ENCODE data around the gene TMEM255A. TPM values are rescaled to one million over a fixed set of nuclear protein-coding genes. Genes with fewer than 3 reads are reported as not detected.

The TMEM255A gene
- polyA plus RNA-seq, 5 donors = 1.0 to 2.3 (median 1.3) TPM

GRCh38 chrX:120270567-120270966 is 40.7 kb downstream of the TMEM255A start:
- DNase-seq = no peak

GRCh38 chrX:120269373-120270035 is 41.8 kb downstream of the TMEM255A start:
- peak; percentile 16 to 18 for DNase-seq

DNA sequence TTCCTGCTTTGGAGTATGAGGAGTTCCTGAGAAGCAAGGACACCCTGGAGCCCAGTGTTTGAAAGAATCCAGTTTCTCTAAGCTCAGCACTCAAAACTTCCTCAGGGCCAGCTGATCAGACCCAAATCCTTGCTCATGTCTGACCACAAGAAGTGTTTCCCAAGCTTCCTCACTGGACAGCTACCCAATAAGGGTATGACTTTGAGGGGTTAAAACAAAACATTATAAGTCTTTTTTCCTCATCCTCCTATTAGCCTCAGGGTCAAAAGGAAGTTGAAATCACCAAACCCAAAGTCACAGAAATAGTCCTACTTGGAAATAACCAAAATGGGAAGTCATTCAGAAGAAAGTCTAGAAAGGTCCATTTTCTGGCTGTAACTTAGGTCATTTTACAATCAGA is 46.9 kb downstream of the TMEM255A start:
- no peak for DNase-seq

- DNase-seq = no peak
These were observed 48.2 kb downstream of the TMEM255A start for GRCh38 chrX:120262859-120263708.

DNA sequence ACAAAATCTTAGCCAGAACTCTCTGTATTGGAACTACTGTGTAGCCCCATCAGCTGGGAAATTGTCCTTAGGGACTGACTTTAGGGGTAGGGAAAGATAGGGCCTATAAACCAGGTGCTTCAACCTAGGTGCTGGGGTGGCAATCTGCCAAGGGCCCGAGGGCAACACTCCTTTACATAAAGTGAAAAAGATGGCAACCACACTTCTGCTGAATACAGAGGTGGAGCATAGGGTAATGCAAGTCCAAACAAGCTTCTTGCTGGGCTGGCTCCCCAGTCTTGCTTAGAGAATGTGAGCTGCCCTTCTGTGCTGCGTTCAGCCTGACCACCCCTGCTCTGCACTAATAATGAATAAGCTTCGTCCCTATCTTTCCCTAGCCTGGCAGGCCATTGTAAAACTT is 50.9 kb downstream of the TMEM255A start:
- DNase-seq = no peak

DNA sequence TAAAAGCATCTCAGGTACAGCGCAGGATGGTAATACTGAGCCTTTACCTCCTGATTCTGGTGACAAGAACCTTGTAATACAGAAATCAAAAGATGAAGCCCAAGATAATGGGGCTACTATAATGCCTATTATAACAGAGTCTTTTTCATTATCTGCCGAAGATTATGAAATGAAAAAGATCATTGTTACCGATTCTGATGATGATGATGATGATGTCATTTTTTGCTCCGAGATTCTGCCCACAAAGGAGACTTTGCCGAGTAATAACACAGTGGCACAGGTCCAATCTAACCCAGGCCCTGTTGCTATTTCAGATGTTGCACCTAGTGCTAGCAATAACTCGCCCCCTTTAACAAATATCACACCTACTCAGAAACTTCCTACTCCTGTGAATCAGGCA is 57.5 kb downstream of the TMEM255A start:
- DNase-seq = no peak

- peak in 1 of 2 donors; percentile 21 for DNase-seq
These were observed 59.7 kb downstream of the TMEM255A start for GRCh38 chrX:120251471-120252011.

DNA sequence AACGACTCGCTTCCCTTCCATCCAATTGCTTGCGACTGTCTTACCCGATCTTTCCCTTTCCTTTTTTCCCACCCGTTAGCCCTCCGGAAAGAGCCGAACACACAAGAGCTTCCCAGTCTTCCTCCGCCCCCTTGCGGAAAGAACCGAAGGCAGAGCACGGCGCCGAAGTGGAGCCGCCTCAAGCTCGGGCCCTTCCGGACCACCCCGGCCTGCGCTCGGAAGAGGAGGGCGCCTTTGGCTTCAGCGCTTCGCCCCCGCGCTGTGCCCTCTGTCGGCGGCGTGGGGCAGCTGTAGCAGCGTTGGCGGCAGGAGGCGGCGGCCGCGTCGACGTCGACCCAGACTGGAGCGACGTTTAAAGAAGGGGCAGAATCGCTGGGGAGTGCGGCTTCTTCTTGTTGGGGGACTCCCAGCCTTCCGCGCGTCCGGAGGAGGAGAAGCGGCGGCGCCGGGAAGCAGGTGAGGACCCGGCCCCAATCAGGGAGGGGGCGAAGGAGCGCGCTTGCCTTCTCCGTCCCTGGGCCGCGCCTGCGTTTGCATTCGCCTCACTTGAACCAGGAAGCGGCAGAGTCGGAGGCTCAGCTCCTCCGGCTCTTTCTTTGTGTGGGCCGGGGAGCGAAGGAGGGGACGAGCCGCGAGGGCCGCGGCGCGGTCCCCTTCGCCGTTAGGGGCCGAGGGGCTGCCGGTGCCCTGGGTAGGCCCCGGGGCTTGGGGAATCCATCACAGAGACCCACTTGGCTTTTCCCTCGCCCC is 60.6 kb downstream of the TMEM255A start, which contains the start of gene ZBTB33:
Gene ZBTB33, plus strand, starts transcription at position 291 of the 750 bp plus-strand sequence. CDS start 2,604 bp downstream, outside the sequence.
- peak; percentile 90 to 91 for DNase-seq

- DNase-seq = peak; percentile 72 to 76
These were observed 66.3 kb downstream of the TMEM255A start for GRCh38 chrX:120244735-120245498.

GRCh38 chrX:120244395-120244734 is 66.9 kb downstream of the TMEM255A start:
- no peak for DNase-seq

- no peak for DNase-seq
These were observed 68.4 kb downstream of the TMEM255A start for GRCh38 chrX:120242813-120243212.

- no peak for DNase-seq
These were observed 72.3 kb downstream of the TMEM255A start for GRCh38 chrX:120238933-120239332.

DNA sequence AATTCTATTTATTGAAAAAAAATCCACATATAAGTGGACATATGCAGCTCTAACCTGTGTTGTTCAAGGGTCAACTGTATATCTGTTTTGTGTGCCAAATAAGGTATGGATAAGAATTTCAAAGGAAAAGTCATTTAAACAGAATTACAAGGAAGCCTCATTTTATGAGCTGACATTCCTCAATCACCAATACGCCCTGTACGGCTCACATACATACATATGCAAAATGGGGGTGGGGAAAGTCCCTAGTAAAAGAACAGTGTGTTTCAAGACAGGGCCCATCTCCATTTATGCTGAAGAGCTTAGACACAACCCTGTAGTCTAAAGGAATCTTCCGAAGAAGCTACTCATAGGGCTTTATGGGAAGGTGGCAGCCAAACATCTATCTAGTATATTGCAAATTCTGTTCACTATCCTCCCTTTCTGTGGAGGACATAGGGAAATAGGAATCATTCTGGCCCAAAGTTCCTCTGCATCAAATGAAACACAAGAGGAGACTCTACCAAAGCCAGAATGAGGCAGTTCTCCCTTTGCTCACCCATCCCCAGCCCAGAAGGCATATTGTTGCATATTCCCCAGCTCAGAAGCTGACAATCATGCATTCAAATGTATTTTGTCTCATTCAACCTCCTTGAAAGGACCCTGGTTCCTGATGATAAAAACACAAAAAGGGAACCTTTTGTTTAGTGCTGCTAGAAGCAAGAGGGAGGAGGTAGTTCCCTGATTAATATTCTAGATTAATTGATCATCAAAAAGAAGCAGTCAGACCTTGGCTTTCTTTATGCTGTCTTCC is 74.4 kb downstream of the TMEM255A start:
- no peak for DNase-seq

- DNase-seq = no peak
These were observed 76.0 kb downstream of the TMEM255A start for GRCh38 chrX:120235284-120235683.

- no peak for DNase-seq
These were observed 82.9 kb downstream of the TMEM255A start for GRCh38 chrX:120228187-120228908.

DNA sequence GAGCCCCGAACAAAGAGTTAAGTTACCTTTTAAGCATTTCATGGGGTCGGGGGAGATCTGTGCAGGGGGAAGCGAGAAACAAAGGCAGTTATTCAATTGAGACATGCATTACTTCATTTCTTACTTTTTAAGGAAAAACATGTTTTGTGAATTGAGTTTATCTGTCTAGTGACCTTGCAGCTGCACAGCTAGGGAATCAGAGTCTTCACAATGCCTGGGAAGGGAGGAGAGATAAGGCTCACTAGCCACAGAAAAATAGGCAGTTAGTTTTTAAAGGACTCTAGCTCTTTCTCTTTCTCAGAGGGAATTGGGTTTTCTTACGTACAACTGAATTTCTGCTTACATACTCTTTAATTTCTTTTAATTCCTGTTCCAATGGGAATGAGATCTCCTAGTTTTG is 86.9 kb downstream of the TMEM255A start:
- DNase-seq = no peak

DNA sequence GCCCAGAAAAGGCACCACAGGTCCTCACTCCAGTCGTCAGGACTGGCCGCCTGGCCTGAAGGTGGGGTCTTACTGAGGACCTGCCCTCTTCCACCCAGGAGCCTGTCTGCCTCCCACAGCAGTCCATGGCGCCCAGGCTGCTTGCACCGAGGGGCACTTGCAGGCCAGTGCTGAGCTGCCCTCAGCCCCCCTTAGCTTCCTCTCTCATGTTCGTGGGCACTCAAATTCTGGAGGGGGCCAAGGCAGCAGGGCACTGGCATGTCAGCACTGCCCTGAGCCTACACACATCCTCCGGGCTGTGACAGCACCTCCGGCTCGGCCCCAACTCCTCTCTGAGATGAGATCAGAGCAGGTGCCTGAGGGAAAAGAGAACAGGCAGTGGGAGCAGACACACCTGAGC is 87.9 kb downstream of the TMEM255A start:
- DNase-seq = no peak

GRCh38 chrX:120213438-120214265 is 97.6 kb downstream of the TMEM255A start:
- peak; percentile 24 to 55 for DNase-seq

Data from right lung (tissue), 5 donors.